ENCODE measurements around the gene BMPR1B.
"Not testable (repeated sequence)": the region's sequence is repeated elsewhere in the genome, so short reads cannot be mapped to it uniquely, and the experiment has no call there.

BMPR1B gene

GRCh38 chr4:94841166-94841863, 83.6 kb downstream of the BMPR1B start:
- not testable (repeated sequence) for DNase-seq

- DNase-seq: no peak
Measured at GRCh38 chr4:94841864-94842221, 84.1 kb downstream of the BMPR1B start.

- no peak for DNase-seq
Measured at GRCh38 chr4:94843216-94843615, 85.5 kb downstream of the BMPR1B start.

GRCh38 chr4:94848326-94848725, 90.6 kb downstream of the BMPR1B start:
- no peak for DNase-seq

- DNase-seq: no peak
Measured at GRCh38 chr4:94849901-94850300, 92.1 kb downstream of the BMPR1B start.

- DNase-seq: no peak
Measured at GRCh38 chr4:94852616-94853015, 94.9 kb downstream of the BMPR1B start.

GRCh38 chr4:94856030-94856429, 98.3 kb downstream of the BMPR1B start:
- no peak for DNase-seq

- DNase-seq: no peak
Measured at GRCh38 chr4:94870146-94870545, 112.4 kb downstream of the BMPR1B start.

- DNase-seq: no peak
Measured at GRCh38 chr4:94871644-94872305, 114.0 kb downstream of the BMPR1B start.

GRCh38 chr4:94877973-94878372, 120.2 kb downstream of the BMPR1B start:
- DNase-seq: no peak

GRCh38 chr4:94880956-94881355, 123.2 kb downstream of the BMPR1B start:
- DNase-seq: no peak

GRCh38 chr4:94882756-94883155, 125.0 kb downstream of the BMPR1B start:
- no peak for DNase-seq

- DNase-seq: no peak
Measured at GRCh38 chr4:94887027-94887426, 129.3 kb downstream of the BMPR1B start.

- DNase-seq: no peak
Measured at GRCh38 chr4:94889523-94889922, 131.8 kb downstream of the BMPR1B start.

GRCh38 chr4:94889946-94890345, 132.2 kb downstream of the BMPR1B start:
- no peak for DNase-seq

- no peak for DNase-seq
Measured at GRCh38 chr4:94890579-94890978, 132.8 kb downstream of the BMPR1B start.

- no peak for DNase-seq
Measured at GRCh38 chr4:94892051-94892450, 134.3 kb downstream of the BMPR1B start.

GRCh38 chr4:94895081-94895480, 137.3 kb downstream of the BMPR1B start:
- no peak for DNase-seq

GRCh38 chr4:94897023-94897422, 139.3 kb downstream of the BMPR1B start:
- no peak for DNase-seq

- DNase-seq: no peak
Measured at GRCh38 chr4:94905511-94905910, 147.8 kb downstream of the BMPR1B start.

- no peak for DNase-seq
Measured at GRCh38 chr4:94909645-94910044, 151.9 kb downstream of the BMPR1B start.

- DNase-seq: no peak
Measured at GRCh38 chr4:94911106-94911505, 153.4 kb downstream of the BMPR1B start.

GRCh38 chr4:94912606-94913005, 154.9 kb downstream of the BMPR1B start:
- DNase-seq: no peak

GRCh38 chr4:94913316-94913715, 155.6 kb downstream of the BMPR1B start:
- no peak for DNase-seq

- no peak for DNase-seq
Measured at GRCh38 chr4:94917146-94917545, 159.4 kb downstream of the BMPR1B start.
